CD14-positive monocyte (primary cell): ENCODE measurements around the gene ZFPM1. TPM values are rescaled to one million over a fixed set of nuclear protein-coding genes. Genes with fewer than 3 reads are reported as not detected.

Source experiments
- DNase-seq, 3 donors: peaks; one replicate each; pipeline ENCODE4 v3.0.0-alpha.2; 2011 to 2022
- H2AFZ ChIP-seq: 2 replicates; pipeline ENCODE4 v1.6.0; 2012; ENCODE audit warnings: mild to moderate bottlenecking, low read depth, low read length, inconsistent platforms; ENCODE audit not compliant: insufficient read depth, poor library complexity, severe bottlenecking
- H3K27ac ChIP-seq, 2 donors: 1 replicate in 1 of 2; 2 replicates in 1 of 2; pipeline ENCODE4 v1.5.1; 2012 to 2013; ENCODE audit warnings: low read length in 2 of 2, control low read depth in 1 of 2, inconsistent platforms in 1 of 2, low read depth in 1 of 2, mild to moderate bottlenecking in 1 of 2
- H3K27me3 ChIP-seq, 2 donors: one replicate each; pipeline versions ENCODE4 v1.6.0 to v1.6.1; 2011 to 2013; ENCODE audit warnings: low read length in 2 of 2; ENCODE audit not compliant: control insufficient read depth in 2 of 2, insufficient read depth in 2 of 2
- H3K36me3 ChIP-seq, 2 donors: replicated peaks in 1 of 2; 1 replicate in 1 of 2; 2 replicates in 1 of 2; pipeline versions ENCODE4 v1.5.1 to v1.6.1; 2012 to 2013; ENCODE audit warnings: low read length in 2 of 2, control low read depth in 1 of 2, inconsistent platforms in 1 of 2, mild to moderate bottlenecking in 1 of 2; ENCODE audit not compliant: insufficient read depth in 2 of 2, control insufficient read depth in 1 of 2
- H3K4me1 ChIP-seq, 2 donors: 1 replicate in 1 of 2; 2 replicates in 1 of 2; pipeline versions ENCODE4 v1.5.1 to v1.6.1; 2012 to 2013; ENCODE audit warnings: low read length in 2 of 2, control low read depth in 1 of 2, inconsistent platforms in 1 of 2, mild to moderate bottlenecking in 1 of 2, moderate library complexity in 1 of 2; ENCODE audit not compliant: insufficient read depth in 2 of 2, control insufficient read depth in 1 of 2
- H3K4me2 ChIP-seq: replicated peaks from 2 replicates; pipeline ENCODE3; 2012; ENCODE audit warnings: low read length, moderate library complexity, mild to moderate bottlenecking; ENCODE audit not compliant: poor library complexity, severe bottlenecking; ENCODE audit errors: extremely low read depth
- H3K4me3 ChIP-seq, 3 experiments: fragments of 200-600 bp in 1 of 3; sonication (generic) in 1 of 3; replicated peaks in 1 of 3; 1 replicate in 2 of 3; 2 replicates in 1 of 3; pipeline ENCODE4 v1.5.1; 2011 to 2013; ENCODE audit warnings: low read length in 3 of 3, mild to moderate bottlenecking in 3 of 3, control low read depth in 2 of 3, low read depth in 2 of 3, inconsistent platforms in 1 of 3, moderate library complexity in 1 of 3
- H3K79me2 ChIP-seq: 2 replicates; pipeline ENCODE4 v1.6.0; 2012; ENCODE audit warnings: mild to moderate bottlenecking, control low read depth, inconsistent platforms, low read length, moderate library complexity; ENCODE audit not compliant: insufficient read depth
- H3K9ac ChIP-seq: 2 replicates; pipeline ENCODE4 v1.6.0; 2017; ENCODE audit warnings: low read length, mild to moderate bottlenecking; ENCODE audit not compliant: insufficient read depth, poor library complexity, severe bottlenecking
- H3K9me3 ChIP-seq, 2 donors: replicated peaks in 1 of 2; 1 replicate in 1 of 2; 2 replicates in 1 of 2; pipeline versions ENCODE4 v1.5.1 to v1.6.1; 2012 to 2013; ENCODE audit warnings: low read length in 2 of 2, control low read depth in 1 of 2; ENCODE audit not compliant: control insufficient read depth in 1 of 2, insufficient read depth in 1 of 2
- H4K20me1 ChIP-seq: 2 replicates; pipeline ENCODE4 v1.6.0; 2012; ENCODE audit warnings: mild to moderate bottlenecking, low read length, control low read depth, moderate library complexity; ENCODE audit not compliant: insufficient read depth
- H3K27ac Mint-ChIP-seq, 7 donors: one replicate each; pipeline ENCODE4 v1.8.0; 2020; ENCODE audit warnings: mild to moderate bottlenecking in 7 of 7, mixed read lengths in 7 of 7, moderate library complexity in 6 of 7, inconsistent platforms in 2 of 7
- H3K27me3 Mint-ChIP-seq, 3 donors: one replicate each; pipeline ENCODE4 v1.8.0; 2021 to 2022; ENCODE audit warnings: low read depth in 3 of 3, mild to moderate bottlenecking in 3 of 3, mixed read lengths in 3 of 3, moderate library complexity in 3 of 3, inconsistent platforms in 1 of 3
- H3K36me3 Mint-ChIP-seq, 2 donors: one replicate each; pipeline ENCODE4 v1.8.0; 2020; ENCODE audit warnings: mixed read lengths in 2 of 2, inconsistent platforms in 1 of 2, mild to moderate bottlenecking in 1 of 2
- H3K4me1 Mint-ChIP-seq: one replicate; pipeline ENCODE4 v1.8.0; 2020; ENCODE audit warnings: mild to moderate bottlenecking, mixed read lengths
- H3K4me3 Mint-ChIP-seq, 2 donors: one replicate each; pipeline ENCODE4 v1.8.0; 2020; ENCODE audit warnings: mild to moderate bottlenecking in 2 of 2, mixed read lengths in 2 of 2, moderate library complexity in 1 of 2
- H3K9me3 Mint-ChIP-seq, 7 donors: one replicate each; pipeline ENCODE4 v1.8.0; 2020 to 2022; ENCODE audit warnings: mixed read lengths in 7 of 7, mild to moderate bottlenecking in 6 of 7, moderate library complexity in 6 of 7, inconsistent platforms in 2 of 7
- WGBS: methylation state at CpG from one replicate; pipeline ENCODE4 v1.1.5; 2013; ENCODE audit warnings: missing lambda C conversion rate; ENCODE audit not compliant: insufficient coverage; 5-methylcytosine and 5-hydroxymethylcytosine counted together
- intact Hi-C, 2 donors: fragments of 100-400 bp; cut with micrococcal nuclease; formaldehyde crosslinking; loops; one replicate each; pipeline versions ENCODE4 v1.15.0 to v1.15.1; 2023
- polyA plus RNA-seq, 3 donors: library from polyadenylated mRNA; depleted of rRNA in 1 of 3; unstranded in 2 of 3; stranded (reverse) in 1 of 3; fragments of 300-500 nt in 2 of 3; fragments of >200 nt in 1 of 3; fragmentation: Illumina TruSeq in 2 of 3; gene quantifications; 1 replicate in 2 of 3; 2 replicates in 1 of 3; pipeline ENCODE4 v1.2.3, GENCODE V29; 2012 to 2021
- TF ChIP-seq, protein P1 (sequence below): fragments of 200-600 bp; IDR thresholded peaks from one replicate; pipeline ENCODE4 v1.8.0; 2022; ENCODE audit warnings: antibody characterized with exemption, mild to moderate bottlenecking

ZFPM1 gene
- polyA plus RNA-seq, 3 donors = 0.04 to 0.19 (median 0.12) TPM

DNA sequence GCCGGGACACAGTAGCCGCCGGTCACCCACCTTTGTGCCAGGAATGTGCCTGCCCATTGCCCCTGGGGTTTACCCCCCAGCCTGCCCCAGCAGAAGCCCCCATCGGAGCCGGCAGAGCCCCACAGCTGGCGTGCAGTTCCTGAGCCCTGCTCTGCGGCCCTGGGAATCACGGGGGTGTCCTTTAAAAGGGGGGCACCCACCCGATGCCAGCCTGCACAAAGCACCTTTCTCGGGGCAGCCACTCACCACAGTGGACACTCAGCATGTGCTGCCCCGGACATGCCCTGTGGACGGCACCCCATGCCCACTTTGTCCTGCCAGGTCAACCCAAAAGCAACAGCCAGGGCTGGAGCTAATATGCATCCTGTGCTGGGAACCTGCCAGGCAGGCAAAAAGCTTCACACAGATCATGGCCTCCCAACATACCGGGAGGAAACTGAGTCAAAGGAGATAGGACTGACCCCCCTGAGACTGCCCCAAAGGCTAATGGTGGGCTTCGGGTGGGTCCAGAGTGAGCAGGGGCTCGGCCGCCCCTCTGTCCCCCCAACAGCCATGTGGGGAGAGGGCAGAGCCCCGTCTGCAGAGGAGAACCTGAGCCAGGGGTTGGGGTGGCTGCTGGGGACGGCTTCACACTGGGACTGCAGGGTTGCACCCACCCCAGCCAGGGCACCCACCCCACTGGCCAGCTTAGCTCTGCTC lies 71.3 kb downstream of the ZFPM1 start:
- TF ChIP-seq, protein P1, sequence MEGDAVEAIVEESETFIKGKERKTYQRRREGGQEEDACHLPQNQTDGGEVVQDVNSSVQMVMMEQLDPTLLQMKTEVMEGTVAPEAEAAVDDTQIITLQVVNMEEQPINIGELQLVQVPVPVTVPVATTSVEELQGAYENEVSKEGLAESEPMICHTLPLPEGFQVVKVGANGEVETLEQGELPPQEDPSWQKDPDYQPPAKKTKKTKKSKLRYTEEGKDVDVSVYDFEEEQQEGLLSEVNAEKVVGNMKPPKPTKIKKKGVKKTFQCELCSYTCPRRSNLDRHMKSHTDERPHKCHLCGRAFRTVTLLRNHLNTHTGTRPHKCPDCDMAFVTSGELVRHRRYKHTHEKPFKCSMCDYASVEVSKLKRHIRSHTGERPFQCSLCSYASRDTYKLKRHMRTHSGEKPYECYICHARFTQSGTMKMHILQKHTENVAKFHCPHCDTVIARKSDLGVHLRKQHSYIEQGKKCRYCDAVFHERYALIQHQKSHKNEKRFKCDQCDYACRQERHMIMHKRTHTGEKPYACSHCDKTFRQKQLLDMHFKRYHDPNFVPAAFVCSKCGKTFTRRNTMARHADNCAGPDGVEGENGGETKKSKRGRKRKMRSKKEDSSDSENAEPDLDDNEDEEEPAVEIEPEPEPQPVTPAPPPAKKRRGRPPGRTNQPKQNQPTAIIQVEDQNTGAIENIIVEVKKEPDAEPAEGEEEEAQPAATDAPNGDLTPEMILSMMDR = no peak
- Histone ChIP-seq H3K36me3 (no peaks in the 10 kb centered on the region), H3K79me2 (no peaks in the 10 kb centered on the region), H3K4me1 (no peaks in the 10 kb centered on the region), H4K20me1 (no peaks in the 10 kb centered on the region), H2AFZ (no peak overlapping the region), H3K4me3 (no peak overlapping the region), H3K4me2 (no peak overlapping the region), H3K9ac (no peak overlapping the region), H3K9me3 (no peaks in the 10 kb centered on the region), H3K27me3 (peaks cover 0 to 31% of the 10 kb centered on the region in 2 donors), H3K27ac (no peak overlapping the region)
- intact Hi-C loops = no loop called here
- peaks cover 0 to 7% (median 0%) of the 10 kb centered on the region in 7 donors for H3K9me3 Mint-ChIP-seq
- H3K27me3 Mint-ChIP-seq = peaks cover 17 to 48% (median 26%) of the 10 kb centered on the region in 3 donors
- H3K36me3 Mint-ChIP-seq = no peaks in the 10 kb centered on the region
- H3K27ac Mint-ChIP-seq = no peak overlapping the region
- 80% methylated on average over 15 of the region's 18 CpGs for WGBS
- H3K4me1 Mint-ChIP-seq = no peaks in the 10 kb centered on the region
- H3K4me3 Mint-ChIP-seq = peak overlapping the region in 1 of 2 donors; percentile 26
- DNase-seq = no peak

- Mint-ChIP-seq H3K36me3 (no peaks in the 10 kb centered on the region), H3K27me3 (peaks cover 17 to 48% (median 27%) of the 10 kb centered on the region in 3 donors), H3K4me1 (no peaks in the 10 kb centered on the region), H3K4me3 (peak overlapping the region in 1 of 2 donors; percentile 26), H3K9me3 (peaks cover 0 to 5% (median 0%) of the 10 kb centered on the region in 7 donors), H3K27ac (no peak overlapping the region)
- Histone ChIP-seq H3K36me3 (no peaks in the 10 kb centered on the region), H3K79me2 (no peaks in the 10 kb centered on the region), H3K27ac (no peak overlapping the region), H3K9ac (no peak overlapping the region), H3K9me3 (no peaks in the 10 kb centered on the region), H4K20me1 (no peaks in the 10 kb centered on the region), H3K27me3 (peaks cover 0 to 31% of the 10 kb centered on the region in 2 donors), H3K4me3 (no peak overlapping the region), H3K4me2 (no peak overlapping the region), H3K4me1 (no peaks in the 10 kb centered on the region), H2AFZ (no peak overlapping the region)
- 69% methylated on average over 17 of the region's 18 CpGs for WGBS
- DNase-seq = no peak
- TF ChIP-seq, protein P1 = no peak
- intact Hi-C loops = loop anchor here in 1 of 2 donors (5.0 kb wide), 1 partner anchor 83 kb away; no protein-coding TSS in a partner anchor
These were observed 72.0 kb downstream of the ZFPM1 start for GRCh38 chr16:88524973-88525662.
